K562 (cell line): ENCODE data around the gene ZNHIT3. TPM values are rescaled to one million over a fixed set of nuclear protein-coding genes. Genes with fewer than 3 reads are reported as not detected.

ENCODE experiments used
- ATAC-seq: fragments of 200-7000 bp; cut with Tn5 transposase; 3 replicates; pipeline ENCODE4 v1.9.1; 2020; ENCODE audit warnings: moderate library complexity
- BruUV-seq: library from RNA; stranded (reverse); fragments of 400-500 nt; replicated peaks from 2 replicates; lab custom pipeline; 2021; lab: Mats Ljungman, UMichigan
- CTCF ChIA-PET: fragments of 300-600 bp; formaldehyde crosslinking; extraction: SDS; loops from one replicate; lab custom pipeline; 2021; ENCODE audit warnings: low intra/inter-chr PET ratio; lab: Yijun Ruan, JAX
- POLR2A ChIA-PET: fragments of 300-600, 350-650 bp; sonication (Branson Sonifier 250); formaldehyde crosslinking; extraction: SDS; loops from one replicate; lab custom pipeline; 2021; ENCODE audit warnings: antibody characterized with exemption, inconsistent platforms; lab: Yijun Ruan, JAX
- DNase-seq, 4 experiments: peaks; one replicate each; pipeline versions ENCODE4 v3.0.0 to v3.0.0-alpha.2; 2011 to 2018; ENCODE audit warnings: low spot score in 3 of 4, mixed read lengths in 3 of 4; ENCODE audit errors: extremely low read depth in 1 of 4
- FAIRE-seq: peaks from 2 replicates; lab custom pipeline; 2011; peaks lifted over from hg19 to GRCh38; lab: Jason Lieb, UNC
- H2AFZ ChIP-seq: 2 replicates; pipeline ENCODE4 v1.6.0; 2011; ENCODE audit warnings: low read depth, low read length, control low read depth, inconsistent platforms
- H3K27ac ChIP-seq: fragments of 200-600 bp; 3 replicates; pipeline ENCODE4 v1.8.0; 2011; ENCODE audit warnings: low read depth, mild to moderate bottlenecking, control low read depth, inconsistent platforms, low read length, moderate library complexity, mixed read lengths; ENCODE audit errors: extremely low read depth
- H3K27me3 ChIP-seq, 2 experiments: fragments of 300-600 bp in 1 of 2; 2 replicates in 1 of 2; 3 replicates in 1 of 2; pipeline versions ENCODE4 v1.6.0 to v1.8.0; 2011; ENCODE audit warnings: inconsistent platforms in 2 of 2, low read length in 2 of 2, mild to moderate bottlenecking in 1 of 2, mixed read lengths in 1 of 2, moderate library complexity in 1 of 2; ENCODE audit not compliant: control insufficient read depth in 2 of 2, insufficient read depth in 2 of 2
- H3K36me3 ChIP-seq: fragments of 300-600 bp; 3 replicates; pipeline ENCODE4 v1.8.0; 2011; ENCODE audit warnings: mild to moderate bottlenecking, low read length, inconsistent platforms; ENCODE audit not compliant: control insufficient read depth, insufficient read depth
- H3K4me1 ChIP-seq, 2 experiments: fragments of 200-600 bp in 1 of 2; replicated peaks in 1 of 2; 2 replicates in 1 of 2; 3 replicates in 1 of 2; pipeline versions ENCODE4 v1.5.1 to v1.8.0; 2011; ENCODE audit warnings: inconsistent platforms in 2 of 2, low read length in 2 of 2, mild to moderate bottlenecking in 1 of 2, mixed read lengths in 1 of 2, moderate library complexity in 1 of 2; ENCODE audit not compliant: control insufficient read depth in 2 of 2, insufficient read depth in 2 of 2
- H3K4me2 ChIP-seq: 2 replicates; pipeline ENCODE4 v1.6.1; 2011; ENCODE audit warnings: low read length, control low read depth, inconsistent platforms, mixed read lengths; ENCODE audit not compliant: insufficient read depth
- H3K4me3 ChIP-seq: fragments of 200-600 bp; sonication (generic), shearing (Covaris generic); 2 replicates; pipeline ENCODE4 v1.5.1; 2016; ENCODE audit warnings: control low read depth, inconsistent platforms
- H3K79me2 ChIP-seq: fragments of 200-600 bp; 3 replicates; pipeline ENCODE4 v1.8.0; 2011; ENCODE audit warnings: low read length, inconsistent platforms; ENCODE audit not compliant: control insufficient read depth, insufficient read depth
- H3K9ac ChIP-seq, 2 experiments: 2 replicates each; pipeline versions ENCODE4 v1.6.0 to v1.6.1; 2011; ENCODE audit warnings: low read depth in 2 of 2, low read length in 2 of 2, control low read depth in 1 of 2, inconsistent platforms in 1 of 2, mild to moderate bottlenecking in 1 of 2, mixed read lengths in 1 of 2; ENCODE audit not compliant: insufficient read depth in 1 of 2
- H3K9me1 ChIP-seq: one replicate; pipeline ENCODE4 v1.6.0; 2011; ENCODE audit warnings: inconsistent platforms, mild to moderate bottlenecking, low read length, moderate library complexity; ENCODE audit not compliant: control insufficient read depth, insufficient read depth
- H3K9me3 ChIP-seq: replicated peaks from 2 replicates; pipeline ENCODE4 v1.5.1; 2011; ENCODE audit warnings: low read depth, low read length, inconsistent platforms; ENCODE audit not compliant: control insufficient read depth, insufficient read depth
- H4K20me1 ChIP-seq: replicated peaks from 2 replicates; pipeline ENCODE4 v1.6.1; 2011; ENCODE audit warnings: low read length, inconsistent platforms, mixed read lengths; ENCODE audit not compliant: control insufficient read depth, insufficient read depth
- CBX5 ChIP-seq: IDR thresholded peaks from 2 replicates; pipeline ENCODE4 v1.6.1; 2014; ENCODE audit warnings: low read depth, borderline replicate concordance
- DNMT1 ChIP-seq: fragments of 450-650 bp; IDR thresholded peaks from 2 replicates; pipeline ENCODE4 v1.6.1; 2016; ENCODE audit warnings: antibody characterized with exemption, mild to moderate bottlenecking
- GTF2A2 ChIP-seq: IDR thresholded peaks from 2 replicates; pipeline ENCODE4 v1.6.1; 2016; ENCODE audit warnings: mild to moderate bottlenecking, missing genetic modification characterization, missing compliant biosample characterization
- POLR2AphosphoS5 ChIP-seq: IDR thresholded peaks from 2 replicates; pipeline ENCODE4 v1.6.1; 2011; ENCODE audit warnings: mild to moderate bottlenecking, low read depth, low read length, moderate library complexity; ENCODE audit not compliant: control insufficient read depth, insufficient read depth
- POLR2G ChIP-seq: fragments of 200-400 bp; formaldehyde crosslinking; IDR thresholded peaks from 2 replicates; pipeline ENCODE4 v1.6.1; 2017; ENCODE audit warnings: low read depth, mild to moderate bottlenecking, antibody characterized with exemption, low read length, moderate library complexity
- SP1 ChIP-seq: sonication (generic); formaldehyde crosslinking; IDR thresholded peaks from 2 replicates; pipeline ENCODE4 v1.8.1; 2022; ENCODE audit warnings: mild to moderate bottlenecking, missing genetic modification reagents
- THAP7 ChIP-seq: fragments of 250-450 bp; sonication (Bioruptor Pico); IDR thresholded peaks from 2 replicates; pipeline ENCODE4 v1.5.0; 2021
- ZNF347 ChIP-seq: fragments of 450-650 bp; formaldehyde crosslinking; IDR thresholded peaks from 2 replicates; pipeline ENCODE4 v1.4.0; 2020; ENCODE audit warnings: low read depth, mild to moderate bottlenecking, moderate library complexity
- ZNF436 ChIP-seq: fragments of 250-450, 450-650 bp; sonication (Bioruptor Pico); formaldehyde crosslinking; IDR thresholded peaks from 2 replicates; pipeline ENCODE4 v1.7.0; 2020; ENCODE audit warnings: mild to moderate bottlenecking
- WGBS: fragments of 100-300 bp; shearing (Covaris generic); methylation state at CpG from one replicate; pipeline ENCODE4 v1.1.6; 2016; ENCODE audit warnings: low coverage, mixed read lengths; ENCODE audit not compliant: insufficient coverage; ENCODE audit errors: missing lambda C conversion rate; 5-methylcytosine and 5-hydroxymethylcytosine counted together
- in situ Hi-C: fragments of 300-500 bp; cut with MboI; formaldehyde crosslinking; loops from 4 replicates; pipeline ENCODE4 v1.15.0; 2018; ENCODE audit warnings: inconsistent platforms, mixed read lengths
- intact Hi-C: fragments of 100-400 bp; cut with micrococcal nuclease; formaldehyde crosslinking; loops from 2 replicates; pipeline ENCODE4 v1.14.2; 2022
- polyA plus RNA-seq, 8 experiments: library from polyadenylated mRNA; depleted of rRNA in 4 of 8; stranded (reverse) in 5 of 8; unstranded in 3 of 8; fragments of >200 nt; fragmentation: Nextera tagmentation in 2 of 8; fragmentation: Illumina TruSeq in 1 of 8; extraction: Ambion mirVana in 2 of 8; extraction: Trizol in 1 of 8; gene quantifications; 2 replicates each; pipeline versions ENCODE4 v1.2.1 to v1.2.3, GENCODE V29; 2011 to 2014; ENCODE audit warnings: inconsistent platforms in 1 of 8, missing spikeins in 1 of 8
- total RNA-seq, 7 experiments: library from RNA; depleted of rRNA in 6 of 7; stranded (reverse); fragments of >200 nt in 6 of 7; fragmentation: Illumina TruSeq in 2 of 7; extraction: Trizol in 2 of 7; gene quantifications; 2 replicates each; pipeline versions ENCODE4 v1.2.1 to v1.2.3, GENCODE V29; 2011 to 2021; ENCODE audit warnings: low replicate concordance in 1 of 7

Gene ZNHIT3
- total and polyA plus RNA-seq, 9 of the 15 experiments (the other 6 are each of a cell fraction or from before 2014, with no cell fraction given), result 45.0 to 300 (median 88.4) TPM

- DNase-seq, result no peak
- H3K36me3 ChIP-seq, result peaks cover 98% of the 10 kb centered on the region
- ChIA-PET POLR2A (interaction anchor here (0.6 to 1.3 kb wide), 4 partner anchors 11 to 93 kb away, joined by 3 to 5 read pairs (median 3); partner anchors contain the start of gene ZNHIT3), CTCF (no interaction called here)
- H4K20me1 ChIP-seq, result no peaks in the 10 kb centered on the region; the same call in 1 of the 2 replicates
- no peaks in the 10 kb centered on the region for H3K9me1 ChIP-seq
- TF ChIP-seq DNMT1 (no peak), POLR2AphosphoS5 (0 out of 2 replicates have a peak, but pooled peaks have one; percentile 13)
- no peaks in the 10 kb centered on the region for H3K9me3 ChIP-seq
- no peak overlapping the region for H3K27ac ChIP-seq
- H3K4me2 ChIP-seq, result no peak overlapping the region
- intact Hi-C loops (no loop called here), in situ Hi-C loops (no loop called here)
- H3K4me3 ChIP-seq, result no peak overlapping the region
- H2AFZ ChIP-seq, result no peak overlapping the region
- no peak for ATAC-seq
- H3K79me2 ChIP-seq, result no peaks in the 10 kb centered on the region
- 100% methylated on average over 6 of the region's 6 CpGs for WGBS
- H3K27me3 ChIP-seq, result no peaks in the 10 kb centered on the region
- no peak for FAIRE-seq
- H3K4me1 ChIP-seq, result peaks cover 0 to 6% of the 10 kb centered on the region in 2 experiments; a peak in 1 of 5 replicates
- no TSS peak for BruUV-seq
- H3K9ac ChIP-seq, result no peak overlapping the region
Observed at GRCh38 chr17:36506249-36506826, 19.9 kb downstream of the ZNHIT3 start.

GRCh38 chr17:36506831-36507230 lies 20.4 kb downstream of the ZNHIT3 start:
- H4K20me1 ChIP-seq, result no peaks in the 10 kb centered on the region; the same call in 1 of the 2 replicates
- no peak for ATAC-seq
- in situ Hi-C loops (no loop called here), intact Hi-C loops (no loop called here)
- no TSS peak for BruUV-seq
- CTCF ChIA-PET, result no interaction called here
- H3K9me3 ChIP-seq, result no peaks in the 10 kb centered on the region
- FAIRE-seq, result no peak
- no peaks in the 10 kb centered on the region for H3K27me3 ChIP-seq
- 97% methylated on average over 11 of the region's 11 CpGs for WGBS
- H3K4me3 ChIP-seq, result no peak overlapping the region
- POLR2A ChIA-PET, result interaction anchor here (0.6 to 1.1 kb wide), 2 partner anchors 18 to 22 kb away, joined by 3 read pairs; no protein-coding TSS in a partner anchor
- H2AFZ ChIP-seq, result no peak overlapping the region
- peak overlapping the region in 1 of 2 experiments; percentile 33; a peak in 1 of 4 replicates for H3K9ac ChIP-seq
- peaks cover 0 to 6% of the 10 kb centered on the region in 2 experiments; a peak in 1 of 5 replicates for H3K4me1 ChIP-seq
- no peak overlapping the region for H3K4me2 ChIP-seq
- H3K79me2 ChIP-seq, result no peaks in the 10 kb centered on the region
- TF ChIP-seq THAP7, result no peak
- TF ChIP-seq SP1 (CRISPR knock-in tag), result no peak
- no peak for TF ChIP-seq ZNF347 (CRISPR knock-in tag)
- peak; percentile 57 for TF ChIP-seq POLR2G
- TF ChIP-seq GTF2A2, result no peak
- no peak for TF ChIP-seq CBX5
- TF ChIP-seq ZNF436 (CRISPR knock-in tag), result no peak
- H3K36me3 ChIP-seq, result peaks cover 99% of the 10 kb centered on the region
- no peaks in the 10 kb centered on the region for H3K9me1 ChIP-seq
- DNase-seq, result no peak
- H3K27ac ChIP-seq, result no peak overlapping the region
